ENCODE results near the gene NEK6. TPM values are rescaled to one million over a fixed set of nuclear protein-coding genes. Genes with fewer than 3 reads are reported as not detected.
"Not testable (repeated sequence)": the region's sequence is repeated elsewhere in the genome, so short reads cannot be mapped to it uniquely, and the experiment has no call there.

NEK6 gene
- total RNA-seq, 6 experiments from 2014 or later = 61.6 to 128 (median 67.5) TPM

DNA sequence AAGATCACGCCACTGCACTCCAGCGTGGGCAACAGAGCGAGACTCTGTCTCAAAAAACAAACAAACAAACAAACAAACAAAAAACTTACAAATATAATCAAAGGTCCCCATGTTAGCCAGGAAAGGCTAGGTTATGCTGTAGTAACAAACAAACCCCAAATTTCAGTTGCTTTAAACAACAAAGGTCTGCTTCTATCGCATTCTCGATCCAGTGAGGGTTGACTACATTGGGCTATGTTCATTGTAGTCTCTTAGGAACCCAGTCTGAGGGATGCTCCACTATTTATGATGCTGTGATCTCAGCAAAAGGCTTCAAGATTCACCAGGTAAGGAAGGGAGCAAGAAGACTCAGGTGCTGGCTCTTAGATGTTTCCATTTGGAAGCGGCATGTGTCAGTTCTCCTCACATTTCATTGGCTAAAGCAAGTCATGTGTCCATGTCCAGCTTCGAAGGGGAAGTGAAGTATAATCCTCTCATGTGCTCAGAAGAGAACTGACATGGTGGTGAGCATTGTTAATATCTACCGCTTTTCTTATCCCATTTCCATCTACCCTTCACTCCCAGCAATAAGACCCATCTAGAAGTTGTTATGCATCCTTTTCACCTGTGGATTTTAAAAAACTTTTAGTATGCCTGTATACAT is 26.5 kb upstream of the NEK6 start:
- no peak overlapping the region for H3K4me3 ChIP-seq
- TF ChIP-seq, protein P1, sequence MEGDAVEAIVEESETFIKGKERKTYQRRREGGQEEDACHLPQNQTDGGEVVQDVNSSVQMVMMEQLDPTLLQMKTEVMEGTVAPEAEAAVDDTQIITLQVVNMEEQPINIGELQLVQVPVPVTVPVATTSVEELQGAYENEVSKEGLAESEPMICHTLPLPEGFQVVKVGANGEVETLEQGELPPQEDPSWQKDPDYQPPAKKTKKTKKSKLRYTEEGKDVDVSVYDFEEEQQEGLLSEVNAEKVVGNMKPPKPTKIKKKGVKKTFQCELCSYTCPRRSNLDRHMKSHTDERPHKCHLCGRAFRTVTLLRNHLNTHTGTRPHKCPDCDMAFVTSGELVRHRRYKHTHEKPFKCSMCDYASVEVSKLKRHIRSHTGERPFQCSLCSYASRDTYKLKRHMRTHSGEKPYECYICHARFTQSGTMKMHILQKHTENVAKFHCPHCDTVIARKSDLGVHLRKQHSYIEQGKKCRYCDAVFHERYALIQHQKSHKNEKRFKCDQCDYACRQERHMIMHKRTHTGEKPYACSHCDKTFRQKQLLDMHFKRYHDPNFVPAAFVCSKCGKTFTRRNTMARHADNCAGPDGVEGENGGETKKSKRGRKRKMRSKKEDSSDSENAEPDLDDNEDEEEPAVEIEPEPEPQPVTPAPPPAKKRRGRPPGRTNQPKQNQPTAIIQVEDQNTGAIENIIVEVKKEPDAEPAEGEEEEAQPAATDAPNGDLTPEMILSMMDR (IDR thresholded peaks at IDR 0.05) = no peak
- no peak for TF ChIP-seq POLR2A (IDR thresholded peaks at IDR 0.05)
- no peak for DNase-seq
- no peak for ATAC-seq
- intact Hi-C loops (cut with DNase I) = no loop called here
- H3K9me3 ChIP-seq = no peaks in the 10 kb centered on the region
- H3K27ac ChIP-seq = no peak overlapping the region
- no peaks in the 10 kb centered on the region for H3K27me3 ChIP-seq
- no peaks in the 10 kb centered on the region for H3K4me1 ChIP-seq
- 80% methylated on average over 8 of the region's 8 CpGs for WGBS (ENCODE audit: insufficient coverage, low coverage, low lambda C conversion rate, missing lambda C conversion rate)
- H3K36me3 ChIP-seq = no peaks in the 10 kb centered on the region

DNA sequence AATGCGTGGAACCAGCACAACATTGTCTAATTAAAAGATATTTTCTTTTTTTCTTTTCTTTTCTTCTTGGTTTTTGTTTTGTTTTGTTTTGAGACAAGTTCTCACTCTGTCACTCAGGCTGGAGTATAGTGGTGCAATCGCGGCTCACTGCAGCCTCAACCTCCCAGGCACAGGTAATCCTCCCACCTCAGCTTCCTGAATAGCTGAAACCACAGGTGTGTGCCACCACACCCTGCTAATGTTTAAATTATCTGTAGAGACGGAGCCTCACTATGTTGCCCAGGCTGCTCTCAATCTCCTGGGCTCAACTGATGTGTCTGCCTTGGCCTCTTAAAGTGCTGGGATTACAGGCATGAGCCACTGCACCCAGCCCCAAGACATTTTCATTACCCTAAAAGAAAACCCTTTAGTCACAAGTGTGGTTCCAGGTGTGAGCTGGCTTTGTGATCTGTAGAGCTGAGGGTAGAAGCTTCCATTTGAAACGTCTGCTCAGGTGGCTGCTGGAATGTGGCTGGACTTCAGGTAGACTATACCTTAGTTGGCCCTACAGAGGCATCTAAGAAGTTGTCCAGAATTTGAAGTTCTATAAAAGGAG is 19.1 kb upstream of the NEK6 start:
- Histone ChIP-seq H3K36me3 (no peaks in the 10 kb centered on the region), H3K27ac (no peak overlapping the region), H3K27me3 (no peaks in the 10 kb centered on the region), H3K4me3 (no peak overlapping the region), H3K4me1 (no peaks in the 10 kb centered on the region), H3K9me3 (no peaks in the 10 kb centered on the region)
- no peak for TF ChIP-seq POLR2A (IDR thresholded peaks at IDR 0.05)
- TF ChIP-seq, protein P1 (IDR thresholded peaks at IDR 0.05) = no peak
- WGBS (ENCODE audit: insufficient coverage, low coverage, low lambda C conversion rate, missing lambda C conversion rate) = 66% methylated on average over 5 of the region's 5 CpGs
- intact Hi-C loops (cut with DNase I) = no loop called here
- DNase-seq (peak in 1 of 3 donors; percentile 9), ATAC-seq (no peak)

DNA sequence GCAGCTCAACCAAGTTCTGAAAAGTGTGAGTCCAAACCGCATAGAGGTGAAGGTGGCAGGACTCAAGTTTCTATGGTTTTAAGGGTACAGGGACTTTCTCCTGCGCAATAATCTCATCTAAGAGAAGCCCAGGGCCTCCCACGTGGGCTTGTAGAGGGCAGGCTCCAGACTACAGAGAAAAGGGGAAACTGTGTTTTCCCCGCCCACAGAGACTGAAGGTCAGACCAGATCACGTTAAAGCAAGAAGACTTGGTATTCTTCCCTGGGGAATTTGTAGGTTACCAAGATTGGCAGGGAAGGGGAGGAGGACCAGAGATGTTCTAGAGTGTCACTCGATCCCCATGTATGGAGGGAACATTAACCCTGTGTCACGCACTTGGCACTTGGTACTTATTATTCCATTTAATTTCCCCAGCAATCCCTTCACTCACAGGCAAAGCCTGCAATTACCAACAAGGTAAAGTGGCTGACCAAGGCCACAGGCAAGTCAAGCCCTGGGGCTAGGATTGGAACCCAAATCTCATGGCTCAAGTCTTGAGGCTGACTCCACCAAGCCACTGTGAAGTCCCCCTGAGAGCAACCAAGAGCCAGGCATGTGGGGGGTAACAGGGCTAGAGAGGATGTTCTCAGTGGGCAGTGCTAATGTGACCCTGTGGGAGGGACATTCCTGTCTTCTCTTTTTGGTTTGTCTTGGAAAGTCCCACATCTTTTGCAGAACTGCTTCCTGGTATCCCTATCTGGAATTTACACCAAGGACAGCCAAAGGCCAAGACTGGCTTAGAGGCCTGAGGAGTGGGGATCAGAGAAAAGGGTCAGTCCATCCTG is 18.3 kb upstream of the NEK6 start:
- peak; percentile 38 to 74 (median 61) for ATAC-seq
- H3K36me3 ChIP-seq = no peaks in the 10 kb centered on the region
- WGBS (ENCODE audit: insufficient coverage, low coverage, low lambda C conversion rate, missing lambda C conversion rate) = 46% methylated on average over 6 of the region's 7 CpGs
- no peaks in the 10 kb centered on the region for H3K4me1 ChIP-seq
- TF ChIP-seq, protein P1 (IDR thresholded peaks at IDR 0.05) = no peak
- TF ChIP-seq POLR2A (IDR thresholded peaks at IDR 0.05) = no peak
- H3K9me3 ChIP-seq = no peaks in the 10 kb centered on the region
- peak in 1 of 3 donors; percentile 40 for DNase-seq
- H3K27me3 ChIP-seq = no peaks in the 10 kb centered on the region
- no peak overlapping the region for H3K27ac ChIP-seq
- intact Hi-C loops (cut with DNase I) = no loop called here
- H3K4me3 ChIP-seq = no peak overlapping the region

DNA sequence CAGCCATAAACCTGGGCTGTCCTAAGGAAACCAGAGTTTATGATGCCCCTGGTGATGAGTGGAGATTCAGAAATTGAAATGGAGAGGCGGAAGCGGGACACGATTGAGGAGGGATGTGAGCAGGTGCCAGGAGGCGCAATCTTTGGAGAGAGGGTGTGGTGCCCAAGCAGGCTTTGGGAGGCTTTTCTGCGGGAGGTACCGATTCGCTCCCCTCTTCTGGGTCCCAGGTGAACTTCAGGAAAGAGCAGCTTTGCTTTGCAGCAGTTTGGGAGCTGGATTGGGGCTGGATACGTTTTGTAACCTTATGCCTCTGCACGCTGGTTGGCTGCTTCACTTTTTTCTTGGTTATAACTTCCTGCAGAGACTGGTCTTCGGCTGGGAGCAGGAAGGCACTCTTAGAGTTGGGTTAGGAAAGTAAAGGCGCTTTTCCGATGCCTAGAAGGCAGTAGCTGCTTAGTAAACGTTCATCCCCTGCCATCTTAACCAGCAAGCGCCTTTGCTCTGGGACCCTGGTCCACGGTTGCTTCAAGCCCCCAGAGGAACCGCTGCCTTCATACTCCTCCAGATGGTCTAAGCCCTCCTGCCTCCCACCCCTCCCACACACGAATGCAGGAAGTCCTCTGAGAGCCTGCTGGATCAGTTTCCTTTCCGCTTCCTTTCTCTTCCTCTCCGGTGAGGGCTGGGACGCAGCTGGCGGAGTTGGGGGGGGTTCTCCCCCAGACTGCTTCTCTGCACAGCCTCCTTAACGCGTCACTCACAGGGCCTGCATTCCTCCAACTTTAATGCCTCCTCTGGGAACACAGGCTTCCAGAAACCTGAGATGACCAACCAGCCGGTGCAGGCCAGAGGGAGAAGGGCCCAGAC is 15.2 kb upstream of the NEK6 start:
- DNase-seq = peak in 1 of 3 donors; percentile 47
- Histone ChIP-seq H3K27ac (no peak overlapping the region), H3K36me3 (no peaks in the 10 kb centered on the region), H3K4me1 (no peaks in the 10 kb centered on the region), H3K27me3 (no peaks in the 10 kb centered on the region), H3K9me3 (no peaks in the 10 kb centered on the region), H3K4me3 (peak overlapping the region in 1 of 3 donors; percentile 4)
- intact Hi-C loops (cut with DNase I) = no loop called here
- peak; percentile 48 to 65 (median 56) for ATAC-seq
- TF ChIP-seq, protein P1 (IDR thresholded peaks at IDR 0.05) = no peak
- no peak for TF ChIP-seq POLR2A (IDR thresholded peaks at IDR 0.05)
- 51% methylated on average over 11 of the region's 24 CpGs for WGBS (ENCODE audit: insufficient coverage, low coverage, low lambda C conversion rate, missing lambda C conversion rate)

DNA sequence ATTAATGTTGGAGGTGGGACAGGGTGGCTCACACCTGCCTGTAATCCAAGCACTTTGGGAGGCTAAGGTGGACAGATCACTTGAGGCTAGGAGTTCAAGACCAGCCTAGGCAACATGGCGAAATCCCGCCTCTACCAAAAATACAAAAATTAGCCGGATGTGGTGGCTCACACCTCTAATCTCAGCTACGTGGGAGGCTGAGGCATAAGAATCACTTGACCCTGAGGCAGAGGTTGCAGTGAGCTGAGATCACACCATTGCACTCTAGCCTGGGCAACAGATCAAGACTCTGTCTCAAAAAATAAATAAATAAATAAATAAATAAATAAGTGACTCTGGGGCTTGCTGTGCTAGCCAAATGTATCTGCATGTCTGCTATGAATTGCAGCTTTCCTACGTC is 10.4 kb upstream of the NEK6 start:
- DNase-seq = peak in 1 of 3 donors; percentile 18
- H3K27ac ChIP-seq; H3K4me3 ChIP-seq; H3K9me3 ChIP-seq; ATAC-seq; H3K27me3 ChIP-seq; H3K4me1 ChIP-seq; H3K36me3 ChIP-seq; intact Hi-C loops (cut with DNase I): not testable (repeated sequence)
- 57% methylated on average over 1 of the region's 5 CpGs for WGBS (ENCODE audit: insufficient coverage, low coverage, low lambda C conversion rate, missing lambda C conversion rate)
